OCI-LY7 (cell line): ENCODE measurements around the gene GOLPH3L.
"Not testable (repeated sequence)": the region's sequence is repeated elsewhere in the genome, so short reads cannot be mapped to it uniquely, and the experiment has no call there.

ENCODE experiments used
- EZH2phosphoT487 ChIP-seq: fragments of 200-600 bp; sonication (generic); IDR thresholded peaks from 2 replicates; pipeline ENCODE4 v1.6.1; 2018; ENCODE audit warnings: low read depth, borderline replicate concordance, mild to moderate bottlenecking, mixed run types, antibody characterized with exemption, low read length, moderate library complexity, mixed read lengths
- TF ChIP-seq, protein P1 (sequence below): fragments of 200-600 bp; sonication (generic); conservative IDR thresholded peaks from 2 replicates; pipeline ENCODE4 v1.5.1; 2014; ENCODE audit warnings: mild to moderate bottlenecking, antibody characterized with exemption, low read length, moderate library complexity, mixed read lengths

DNA sequence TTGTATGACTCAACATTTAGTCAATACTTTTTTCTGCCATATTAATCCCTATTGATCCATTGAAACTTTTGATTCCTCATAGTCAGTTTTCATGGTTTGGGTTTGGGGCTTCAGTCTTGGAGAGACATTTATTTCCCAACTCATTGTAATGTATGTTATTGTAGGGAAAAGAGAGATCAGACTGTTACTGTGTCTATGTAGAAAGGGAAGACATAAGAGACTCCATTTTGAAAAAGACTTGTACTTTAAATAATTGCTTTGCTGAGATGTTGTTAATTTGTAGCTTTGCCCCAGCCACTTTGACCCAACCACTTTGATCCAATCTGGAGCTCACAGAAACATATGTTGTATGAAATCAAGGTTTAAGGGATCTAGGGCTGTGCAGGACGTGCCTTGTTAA lies 12.1 kb upstream of the GOLPH3L start:
- TF ChIP-seq, protein P1, sequence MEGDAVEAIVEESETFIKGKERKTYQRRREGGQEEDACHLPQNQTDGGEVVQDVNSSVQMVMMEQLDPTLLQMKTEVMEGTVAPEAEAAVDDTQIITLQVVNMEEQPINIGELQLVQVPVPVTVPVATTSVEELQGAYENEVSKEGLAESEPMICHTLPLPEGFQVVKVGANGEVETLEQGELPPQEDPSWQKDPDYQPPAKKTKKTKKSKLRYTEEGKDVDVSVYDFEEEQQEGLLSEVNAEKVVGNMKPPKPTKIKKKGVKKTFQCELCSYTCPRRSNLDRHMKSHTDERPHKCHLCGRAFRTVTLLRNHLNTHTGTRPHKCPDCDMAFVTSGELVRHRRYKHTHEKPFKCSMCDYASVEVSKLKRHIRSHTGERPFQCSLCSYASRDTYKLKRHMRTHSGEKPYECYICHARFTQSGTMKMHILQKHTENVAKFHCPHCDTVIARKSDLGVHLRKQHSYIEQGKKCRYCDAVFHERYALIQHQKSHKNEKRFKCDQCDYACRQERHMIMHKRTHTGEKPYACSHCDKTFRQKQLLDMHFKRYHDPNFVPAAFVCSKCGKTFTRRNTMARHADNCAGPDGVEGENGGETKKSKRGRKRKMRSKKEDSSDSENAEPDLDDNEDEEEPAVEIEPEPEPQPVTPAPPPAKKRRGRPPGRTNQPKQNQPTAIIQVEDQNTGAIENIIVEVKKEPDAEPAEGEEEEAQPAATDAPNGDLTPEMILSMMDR, result not testable (repeated sequence)
- not testable (repeated sequence) for TF ChIP-seq EZH2phosphoT487
